OCI-LY1 (cell line): ENCODE measurements around the gene OR9G1.

Experiments
- H2AFZ ChIP-seq: fragments of 200-600 bp; sonication (generic), shearing (Covaris generic); 2 replicates; pipeline ENCODE4 v1.6.0; 2014; ENCODE audit warnings: antibody characterized with exemption, mild to moderate bottlenecking, low read length
- H3F3A ChIP-seq: fragments of 200-600 bp; sonication (generic), shearing (Covaris generic); 2 replicates; pipeline ENCODE4 v1.6.0; 2014; ENCODE audit warnings: mild to moderate bottlenecking, antibody characterized with exemption, low read length, moderate library complexity; ENCODE audit not compliant: insufficient read depth
- H3K27ac ChIP-seq: fragments of 200-600 bp; sonication (generic); 2 replicates; pipeline ENCODE4 v1.5.1; 2014; ENCODE audit warnings: low read length, mixed run types, mild to moderate bottlenecking, low read depth; ENCODE audit not compliant: poor library complexity, severe bottlenecking
- H3K27me3 ChIP-seq: fragments of 200-600 bp; sonication (generic); 2 replicates; pipeline ENCODE4 v1.6.0; 2014; ENCODE audit warnings: antibody characterized with exemption, mild to moderate bottlenecking, low read length, moderate library complexity; ENCODE audit not compliant: insufficient read depth
- H3K36me3 ChIP-seq: fragments of 200-600 bp; sonication (generic); 2 replicates; pipeline ENCODE4 v1.6.1; 2014; ENCODE audit warnings: mild to moderate bottlenecking, antibody characterized with exemption, low read length, moderate library complexity, mixed read lengths; ENCODE audit not compliant: insufficient read depth
- H3K4me1 ChIP-seq: fragments of 200-600 bp; sonication (generic); 2 replicates; pipeline ENCODE4 v1.5.1; 2014; ENCODE audit warnings: mild to moderate bottlenecking, low read length, moderate library complexity; ENCODE audit not compliant: insufficient read depth, severe bottlenecking
- H3K4me2 ChIP-seq: fragments of 200-600 bp; sonication (generic), shearing (Covaris generic); 2 replicates; pipeline ENCODE4 v1.6.1; 2014; ENCODE audit warnings: low read length
- H3K4me3 ChIP-seq: fragments of 200-600 bp; sonication (generic); 2 replicates; pipeline ENCODE4 v1.5.1; 2014; ENCODE audit warnings: low read length, low read depth, mild to moderate bottlenecking, mixed read lengths; ENCODE audit not compliant: poor library complexity, severe bottlenecking
- H3K79me2 ChIP-seq: fragments of 200-600 bp; shearing (Covaris generic); 2 replicates; pipeline ENCODE4 v1.6.1; 2016; ENCODE audit warnings: mixed run types, low read length, mixed read lengths; ENCODE audit not compliant: insufficient read depth
- H3K9ac ChIP-seq: fragments of 200-600 bp; sonication (generic), shearing (Covaris generic); 2 replicates; pipeline ENCODE4 v1.6.1; 2014; ENCODE audit warnings: mild to moderate bottlenecking, low read length, mixed read lengths
- H3K9me2 ChIP-seq: fragments of 200-600 bp; sonication (generic), shearing (Covaris generic); 2 replicates; pipeline ENCODE4 v1.6.1; 2014; ENCODE audit warnings: low read depth, mild to moderate bottlenecking, low read length, mixed read lengths
- H3K9me3 ChIP-seq: fragments of 200-600 bp; shearing (Covaris generic); 2 replicates; pipeline ENCODE4 v1.6.1; 2014; ENCODE audit warnings: low read length, mixed read lengths
- H4K20me1 ChIP-seq: fragments of 200-600 bp; sonication (generic), shearing (Covaris generic); 2 replicates; pipeline ENCODE4 v1.6.0; 2016; ENCODE audit warnings: mild to moderate bottlenecking, low read length; ENCODE audit not compliant: insufficient read depth
- EZH2 ChIP-seq: fragments of 200-600 bp; sonication (generic), shearing (Covaris generic); IDR thresholded peaks from 2 replicates; pipeline ENCODE4 v1.8.0; 2017; ENCODE audit warnings: borderline replicate concordance, mixed run types, mild to moderate bottlenecking, antibody characterized with exemption, low read length, moderate library complexity, mixed read lengths
- TF ChIP-seq, protein P1 (sequence below): fragments of 200-600 bp; sonication (generic), shearing (Covaris generic); IDR thresholded peaks from 2 replicates; pipeline ENCODE4 v1.5.1; 2017; ENCODE audit warnings: mild to moderate bottlenecking, antibody characterized with exemption, low read length, moderate library complexity, mixed read lengths

The OR9G1 gene

DNA sequence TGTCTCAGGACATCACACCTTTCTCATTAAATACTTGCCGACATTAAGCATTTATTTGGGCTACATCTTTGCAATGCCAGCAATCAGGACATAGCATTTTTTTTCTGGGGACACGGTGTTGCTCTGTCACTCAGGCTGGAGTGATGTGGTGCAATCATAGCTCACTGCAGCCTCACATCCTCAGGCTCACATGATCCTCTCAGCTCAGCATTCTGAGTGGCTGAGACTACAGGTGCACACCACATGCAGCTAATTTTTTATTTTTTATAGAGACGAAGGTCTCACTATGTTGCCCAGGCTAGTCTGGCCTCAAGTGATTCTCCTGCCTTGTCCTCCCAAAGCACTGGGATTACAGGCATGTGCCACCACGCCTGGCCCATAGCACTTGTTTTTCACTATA is 21.6 kb downstream of the OR9G1 start:
- Histone ChIP-seq H3F3A (no peaks in the 10 kb centered on the region), H3K4me3 (no peak overlapping the region), H3K27ac (no peak overlapping the region), H4K20me1 (no peaks in the 10 kb centered on the region), H3K9me2 (no peaks in the 10 kb centered on the region), H2AFZ (no peak overlapping the region), H3K36me3 (no peaks in the 10 kb centered on the region), H3K4me1 (no peaks in the 10 kb centered on the region), H3K9me3 (no peaks in the 10 kb centered on the region), H3K27me3 (no peaks in the 10 kb centered on the region), H3K4me2 (no peak overlapping the region), H3K9ac (no peak overlapping the region), H3K79me2 (no peaks in the 10 kb centered on the region)
- TF ChIP-seq, protein P1, sequence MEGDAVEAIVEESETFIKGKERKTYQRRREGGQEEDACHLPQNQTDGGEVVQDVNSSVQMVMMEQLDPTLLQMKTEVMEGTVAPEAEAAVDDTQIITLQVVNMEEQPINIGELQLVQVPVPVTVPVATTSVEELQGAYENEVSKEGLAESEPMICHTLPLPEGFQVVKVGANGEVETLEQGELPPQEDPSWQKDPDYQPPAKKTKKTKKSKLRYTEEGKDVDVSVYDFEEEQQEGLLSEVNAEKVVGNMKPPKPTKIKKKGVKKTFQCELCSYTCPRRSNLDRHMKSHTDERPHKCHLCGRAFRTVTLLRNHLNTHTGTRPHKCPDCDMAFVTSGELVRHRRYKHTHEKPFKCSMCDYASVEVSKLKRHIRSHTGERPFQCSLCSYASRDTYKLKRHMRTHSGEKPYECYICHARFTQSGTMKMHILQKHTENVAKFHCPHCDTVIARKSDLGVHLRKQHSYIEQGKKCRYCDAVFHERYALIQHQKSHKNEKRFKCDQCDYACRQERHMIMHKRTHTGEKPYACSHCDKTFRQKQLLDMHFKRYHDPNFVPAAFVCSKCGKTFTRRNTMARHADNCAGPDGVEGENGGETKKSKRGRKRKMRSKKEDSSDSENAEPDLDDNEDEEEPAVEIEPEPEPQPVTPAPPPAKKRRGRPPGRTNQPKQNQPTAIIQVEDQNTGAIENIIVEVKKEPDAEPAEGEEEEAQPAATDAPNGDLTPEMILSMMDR: no peak
- no peak for TF ChIP-seq EZH2

GRCh38 chr11:56740107-56740506 is 41.2 kb downstream of the OR9G1 start:
- Histone ChIP-seq H3F3A (no peaks in the 10 kb centered on the region), H3K4me2 (no peak overlapping the region), H3K36me3 (no peaks in the 10 kb centered on the region), H3K9ac (no peak overlapping the region), H3K27me3 (no peaks in the 10 kb centered on the region), H3K27ac (no peak overlapping the region), H3K9me3 (no peaks in the 10 kb centered on the region), H3K79me2 (no peaks in the 10 kb centered on the region), H3K4me3 (no peak overlapping the region), H3K9me2 (no peaks in the 10 kb centered on the region), H3K4me1 (no peaks in the 10 kb centered on the region), H2AFZ (no peak overlapping the region), H4K20me1 (no peaks in the 10 kb centered on the region)
- TF ChIP-seq, protein P1: no peak
- no peak for TF ChIP-seq EZH2

DNA sequence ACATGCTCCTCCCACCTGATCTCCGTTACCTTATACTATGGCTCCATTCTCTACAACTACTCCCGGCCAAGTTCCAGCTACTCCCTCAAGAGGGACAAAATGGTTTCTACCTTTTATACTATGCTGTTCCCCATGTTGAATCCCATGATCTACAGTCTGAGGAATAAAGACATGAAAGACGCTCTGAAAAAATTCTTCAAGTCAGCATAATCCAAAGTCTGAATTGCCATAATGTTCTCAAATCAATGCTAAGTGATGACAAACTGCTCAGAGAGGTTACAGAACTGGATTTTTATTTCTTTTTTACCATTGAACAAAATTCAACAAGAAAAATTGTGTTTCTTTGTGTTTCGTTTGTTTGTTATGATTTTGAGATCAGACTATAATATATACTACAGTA is 42.0 kb downstream of the OR9G1 start:
- Histone ChIP-seq H3F3A (no peaks in the 10 kb centered on the region), H3K79me2 (no peaks in the 10 kb centered on the region), H4K20me1 (no peaks in the 10 kb centered on the region), H3K4me1 (no peaks in the 10 kb centered on the region), H3K36me3 (no peaks in the 10 kb centered on the region), H3K9me3 (no peaks in the 10 kb centered on the region), H3K9me2 (no peaks in the 10 kb centered on the region), H3K27ac (no peak overlapping the region), H3K4me2 (no peak overlapping the region), H3K27me3 (no peaks in the 10 kb centered on the region), H2AFZ (no peak overlapping the region), H3K9ac (no peak overlapping the region), H3K4me3 (no peak overlapping the region)
- TF ChIP-seq, protein P1: no peak
- TF ChIP-seq EZH2: no peak
